SU-DHL-6 (cell line): ENCODE measurements around the gene RNF128.

Experiments used
- H2AFZ ChIP-seq: fragments of 200-600 bp; sonication (generic); 2 replicates; pipeline ENCODE4 v1.6.1; 2014; ENCODE audit warnings: low read depth, mild to moderate bottlenecking, moderate library complexity, mixed read lengths, antibody characterized with exemption, low read length; ENCODE audit not compliant: severe bottlenecking
- H3F3A ChIP-seq: fragments of 200-600 bp; shearing (Covaris generic); 2 replicates; pipeline ENCODE4 v1.6.0; 2016; ENCODE audit warnings: antibody characterized with exemption, mild to moderate bottlenecking; ENCODE audit not compliant: insufficient read depth
- H3K27ac ChIP-seq: fragments of 200-600 bp; sonication (generic); 2 replicates; pipeline ENCODE4 v1.5.1; 2016; ENCODE audit warnings: low read depth, mild to moderate bottlenecking, low read length, moderate library complexity, mixed read lengths
- H3K27me3 ChIP-seq: fragments of 200-600 bp; sonication (generic), shearing (Covaris generic); 2 replicates; pipeline ENCODE4 v1.6.0; 2014; ENCODE audit warnings: mild to moderate bottlenecking, low read length
- H3K36me3 ChIP-seq: fragments of 200-600 bp; sonication (generic); 2 replicates; pipeline ENCODE4 v1.6.1; 2014; ENCODE audit warnings: mild to moderate bottlenecking, low read length, mixed read lengths
- H3K4me2 ChIP-seq: fragments of 300-600, 200-600 bp; shearing (Covaris generic), sonication (generic); 2 replicates; pipeline ENCODE4 v1.6.0; 2014; ENCODE audit warnings: low read length, low read depth, mild to moderate bottlenecking; ENCODE audit not compliant: poor library complexity, severe bottlenecking
- H3K4me3 ChIP-seq: fragments of 200-600 bp; sonication (generic); 2 replicates; pipeline ENCODE4 v1.5.1; 2014; ENCODE audit warnings: antibody characterized with exemption, low read length, mild to moderate bottlenecking, mixed read lengths; ENCODE audit not compliant: insufficient read depth, poor library complexity, severe bottlenecking
- H3K79me2 ChIP-seq: fragments of 200-600 bp; sonication (generic); 2 replicates; pipeline ENCODE4 v1.6.1; 2014; ENCODE audit warnings: mild to moderate bottlenecking, low read length, moderate library complexity; ENCODE audit not compliant: insufficient read depth
- H3K9ac ChIP-seq: fragments of 200-600 bp; sonication (generic); 2 replicates; pipeline ENCODE4 v1.7.0; 2014; ENCODE audit warnings: mild to moderate bottlenecking, low read length
- H3K9me2 ChIP-seq: fragments of 200-600 bp; sonication (generic); replicated peaks from 2 replicates; pipeline ENCODE4 v1.6.1; 2014; ENCODE audit warnings: low read length; ENCODE audit not compliant: insufficient read depth
- H3K9me3 ChIP-seq: fragments of 200-600 bp; sonication (generic); 2 replicates; pipeline ENCODE4 v1.6.1; 2014; ENCODE audit warnings: low read length, mixed read lengths; ENCODE audit not compliant: insufficient read depth
- H4K20me1 ChIP-seq: fragments of 200-600 bp; sonication (generic); 2 replicates; pipeline ENCODE4 v1.6.1; 2014; ENCODE audit warnings: low read depth, mild to moderate bottlenecking, antibody characterized with exemption, low read length, moderate library complexity, mixed read lengths
- EZH2phosphoT487 ChIP-seq: fragments of 200-600 bp; sonication (generic), shearing (Covaris generic); conservative IDR thresholded peaks from 2 replicates; pipeline ENCODE4 v1.6.1; 2018; ENCODE audit warnings: mild to moderate bottlenecking, antibody characterized with exemption, low read length, moderate library complexity, mixed read lengths
- TF ChIP-seq, protein P1 (sequence below): fragments of 200-600 bp; sonication (generic); IDR thresholded peaks from one replicate; pipeline ENCODE4 v1.5.1; 2017; ENCODE audit warnings: antibody characterized with exemption, mild to moderate bottlenecking, low read length, moderate library complexity; ENCODE audit not compliant: insufficient read depth, poor library complexity, severe bottlenecking

RNF128 gene

DNA sequence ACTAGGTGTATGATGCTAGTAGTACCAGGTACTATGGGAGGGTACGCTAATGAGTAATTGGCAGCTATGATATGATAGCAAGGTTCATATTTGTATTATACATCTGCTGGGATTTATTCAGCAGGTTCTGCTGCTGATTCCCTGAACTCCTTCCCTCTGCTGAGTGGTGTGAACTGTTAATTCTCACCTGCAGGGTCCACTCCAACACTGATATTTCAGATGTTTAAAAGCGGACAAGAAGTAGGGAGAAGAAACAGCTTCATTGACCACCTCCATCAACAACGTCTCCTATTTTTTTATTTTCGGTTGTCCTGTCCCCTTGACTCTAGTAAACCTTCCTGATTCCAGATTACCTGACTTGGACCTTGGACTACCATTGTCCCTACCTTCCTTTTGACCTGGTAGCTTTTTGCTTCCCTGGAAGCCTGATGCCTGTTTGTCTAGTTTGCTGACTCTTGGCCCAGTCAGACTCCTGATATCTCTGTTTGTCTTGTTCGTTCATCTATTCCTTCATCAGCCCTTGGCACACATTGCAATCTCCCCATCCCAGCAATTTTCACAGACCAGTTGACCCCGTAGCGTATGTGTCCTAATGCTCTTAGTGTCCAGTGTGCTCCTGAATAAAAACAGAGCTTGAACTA lies 34.0 kb upstream of the RNF128 start:
- Histone ChIP-seq H3K4me2 (no peak overlapping the region), H3K9me3 (no peaks in the 10 kb centered on the region), H3K27me3 (no peaks in the 10 kb centered on the region), H4K20me1 (no peaks in the 10 kb centered on the region), H3K27ac (no peak overlapping the region), H3K36me3 (no peaks in the 10 kb centered on the region), H2AFZ (no peak overlapping the region), H3K79me2 (no peaks in the 10 kb centered on the region), H3K9ac (no peak overlapping the region), H3F3A (no peaks in the 10 kb centered on the region), H3K9me2 (no peaks in the 10 kb centered on the region), H3K4me3 (no peak overlapping the region)
- TF ChIP-seq EZH2phosphoT487: no peak
- TF ChIP-seq, protein P1, sequence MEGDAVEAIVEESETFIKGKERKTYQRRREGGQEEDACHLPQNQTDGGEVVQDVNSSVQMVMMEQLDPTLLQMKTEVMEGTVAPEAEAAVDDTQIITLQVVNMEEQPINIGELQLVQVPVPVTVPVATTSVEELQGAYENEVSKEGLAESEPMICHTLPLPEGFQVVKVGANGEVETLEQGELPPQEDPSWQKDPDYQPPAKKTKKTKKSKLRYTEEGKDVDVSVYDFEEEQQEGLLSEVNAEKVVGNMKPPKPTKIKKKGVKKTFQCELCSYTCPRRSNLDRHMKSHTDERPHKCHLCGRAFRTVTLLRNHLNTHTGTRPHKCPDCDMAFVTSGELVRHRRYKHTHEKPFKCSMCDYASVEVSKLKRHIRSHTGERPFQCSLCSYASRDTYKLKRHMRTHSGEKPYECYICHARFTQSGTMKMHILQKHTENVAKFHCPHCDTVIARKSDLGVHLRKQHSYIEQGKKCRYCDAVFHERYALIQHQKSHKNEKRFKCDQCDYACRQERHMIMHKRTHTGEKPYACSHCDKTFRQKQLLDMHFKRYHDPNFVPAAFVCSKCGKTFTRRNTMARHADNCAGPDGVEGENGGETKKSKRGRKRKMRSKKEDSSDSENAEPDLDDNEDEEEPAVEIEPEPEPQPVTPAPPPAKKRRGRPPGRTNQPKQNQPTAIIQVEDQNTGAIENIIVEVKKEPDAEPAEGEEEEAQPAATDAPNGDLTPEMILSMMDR: no peak

DNA sequence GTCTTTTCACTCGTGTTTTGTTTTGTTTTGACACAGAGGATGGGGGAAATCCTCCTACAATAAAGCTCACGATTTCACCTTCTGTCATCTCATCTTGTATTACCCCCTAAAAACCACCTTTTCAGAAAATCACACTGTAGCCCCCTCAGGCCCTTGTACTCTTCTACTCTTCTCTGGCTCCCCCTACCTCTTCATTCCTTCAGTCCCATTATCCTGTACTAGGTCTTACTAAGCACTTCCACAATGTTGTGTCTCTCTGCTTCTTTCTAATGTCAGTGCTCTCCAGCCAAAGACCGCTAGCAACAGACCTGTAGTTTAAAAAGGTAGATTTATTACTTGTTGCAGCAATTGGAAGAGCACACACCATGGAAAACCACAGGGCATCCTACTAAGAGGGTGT lies 30.0 kb upstream of the RNF128 start:
- Histone ChIP-seq H3F3A (no peaks in the 10 kb centered on the region), H3K4me3 (no peak overlapping the region), H3K79me2 (no peaks in the 10 kb centered on the region), H3K9me3 (no peaks in the 10 kb centered on the region), H4K20me1 (no peaks in the 10 kb centered on the region), H3K9me2 (no peaks in the 10 kb centered on the region), H2AFZ (no peak overlapping the region), H3K27me3 (no peaks in the 10 kb centered on the region), H3K4me2 (no peak overlapping the region), H3K9ac (no peak overlapping the region), H3K27ac (no peak overlapping the region), H3K36me3 (no peaks in the 10 kb centered on the region)
- TF ChIP-seq, protein P1: no peak
- no peak for TF ChIP-seq EZH2phosphoT487

DNA sequence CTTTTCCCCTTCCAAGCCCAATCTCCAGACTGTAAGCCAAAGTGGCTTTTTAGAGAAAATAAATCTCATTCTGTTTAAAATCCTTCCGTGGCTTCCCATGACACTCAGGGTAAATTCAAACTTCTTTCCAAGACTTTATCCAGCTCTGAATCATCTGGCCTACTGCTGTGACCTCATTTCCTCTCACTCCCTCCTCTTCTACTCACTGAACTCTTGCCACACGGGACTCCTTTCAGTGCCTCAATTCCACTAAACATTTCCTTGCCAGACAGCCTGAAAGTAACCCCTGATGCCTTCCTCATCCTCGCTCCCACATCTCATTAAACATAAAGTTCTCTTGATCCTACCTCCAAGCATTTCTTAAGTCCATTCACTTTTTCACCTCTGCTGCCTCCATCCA lies 27.8 kb upstream of the RNF128 start:
- H3K79me2 ChIP-seq: no peaks in the 10 kb centered on the region
- no peak overlapping the region for H3K27ac ChIP-seq
- H4K20me1 ChIP-seq: no peaks in the 10 kb centered on the region
- H3K9me3 ChIP-seq: no peaks in the 10 kb centered on the region
- TF ChIP-seq EZH2phosphoT487: no peak
- TF ChIP-seq, protein P1: no peak
- no peaks in the 10 kb centered on the region for H3K27me3 ChIP-seq
- no peak overlapping the region for H3K4me3 ChIP-seq
- no peak overlapping the region for H2AFZ ChIP-seq
- H3K4me2 ChIP-seq: no peak overlapping the region
- no peaks in the 10 kb centered on the region for H3K9me2 ChIP-seq
- H3K36me3 ChIP-seq: no peaks in the 10 kb centered on the region
- H3F3A ChIP-seq: no peaks in the 10 kb centered on the region
- H3K9ac ChIP-seq: no peak overlapping the region
